GM12801 (cell line): Measurements from ENCODE around the gene CETP.

Source experiments
- CTCF ChIP-seq: IDR thresholded peaks from one replicate; pipeline ENCODE4 v1.5.1; 2011; ENCODE audit warnings: control low read depth; ENCODE audit not compliant: insufficient read length; ENCODE audit errors: extremely low read depth

The CETP gene

GRCh38 chr16:56997264-56997663 is 35.5 kb downstream of the CETP start:
- TF ChIP-seq CTCF: no peak

GRCh38 chr16:56997931-56998330 is 36.2 kb downstream of the CETP start:
- TF ChIP-seq CTCF: no peak

GRCh38 chr16:56998352-56998751 is 36.6 kb downstream of the CETP start:
- no peak for TF ChIP-seq CTCF

- TF ChIP-seq CTCF: no peak
Measured at GRCh38 chr16:56998861-56999260, 37.1 kb downstream of the CETP start.

- TF ChIP-seq CTCF: no peak
Measured at GRCh38 chr16:56999409-57000270, 37.9 kb downstream of the CETP start.

- TF ChIP-seq CTCF: no peak
Measured at GRCh38 chr16:57000271-57001025, 38.7 kb downstream of the CETP start.

GRCh38 chr16:57001026-57001679 is 39.4 kb downstream of the CETP start:
- TF ChIP-seq CTCF: no peak
